Measurements from ENCODE around the gene FES.

Gene FES

DNA sequence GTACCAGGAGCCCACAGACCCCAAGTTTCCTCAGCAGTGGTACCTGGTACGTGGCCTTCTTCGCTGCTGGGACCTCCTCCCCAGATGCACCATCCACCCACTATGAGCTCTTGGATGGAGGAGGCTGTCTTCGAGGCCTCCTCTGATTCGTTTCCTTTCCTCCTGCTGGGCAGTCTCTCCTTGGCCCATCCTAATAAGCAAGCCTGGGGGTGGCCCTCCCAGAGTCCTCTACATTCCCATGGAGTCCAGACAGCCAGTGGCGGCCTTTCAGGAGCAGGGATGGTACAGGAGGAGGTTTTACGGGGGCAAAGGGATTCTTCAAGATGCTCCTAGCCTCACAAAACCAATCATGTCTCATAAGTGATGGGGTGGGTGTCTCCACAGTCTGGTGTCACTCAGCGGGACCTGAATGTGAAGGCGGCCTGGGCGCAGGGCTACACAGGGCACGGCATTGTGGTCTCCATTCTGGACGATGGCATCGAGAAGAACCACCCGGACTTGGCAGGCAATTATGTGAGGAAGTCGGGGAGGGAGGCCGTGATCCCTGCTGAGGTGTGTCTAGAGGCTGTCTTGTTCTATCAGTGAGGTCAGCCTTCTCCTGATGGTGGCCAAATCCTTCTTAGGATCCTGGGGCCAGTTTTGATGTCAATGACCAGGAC, 7.7 kb upstream of the FES start:
- DNase-seq (ENCODE audit: low spot score): no peak

DNA sequence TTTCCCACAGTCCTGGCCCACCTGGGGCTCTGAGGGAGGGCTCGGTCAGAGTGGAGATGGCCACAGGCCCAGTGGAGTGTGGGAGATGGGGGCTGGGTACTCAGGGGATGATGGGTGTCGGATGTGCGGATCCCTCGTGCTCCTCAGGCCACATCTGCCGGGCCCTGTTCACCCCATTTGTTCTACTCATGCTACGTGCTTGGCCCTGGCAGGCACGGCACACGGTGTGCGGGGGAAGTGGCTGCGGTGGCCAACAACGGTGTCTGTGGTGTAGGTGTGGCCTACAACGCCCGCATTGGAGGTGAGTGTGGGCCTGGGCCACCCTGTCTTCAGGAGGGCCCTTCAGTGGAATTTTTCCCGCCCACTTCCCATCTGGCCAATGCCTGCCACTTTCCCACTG, 7.0 kb upstream of the FES start:
- no peak for DNase-seq (ENCODE audit: low spot score)

GRCh38 chr15:90877996-90878395, 6.3 kb upstream of the FES start:
- DNase-seq (ENCODE audit: low spot score): no peak

- DNase-seq (ENCODE audit: low spot score): no peak
Observed at GRCh38 chr15:90878660-90879059, 5.6 kb upstream of the FES start.

- DNase-seq (ENCODE audit: low spot score): no peak
Observed at GRCh38 chr15:90879730-90880366, 4.5 kb upstream of the FES start.

DNA sequence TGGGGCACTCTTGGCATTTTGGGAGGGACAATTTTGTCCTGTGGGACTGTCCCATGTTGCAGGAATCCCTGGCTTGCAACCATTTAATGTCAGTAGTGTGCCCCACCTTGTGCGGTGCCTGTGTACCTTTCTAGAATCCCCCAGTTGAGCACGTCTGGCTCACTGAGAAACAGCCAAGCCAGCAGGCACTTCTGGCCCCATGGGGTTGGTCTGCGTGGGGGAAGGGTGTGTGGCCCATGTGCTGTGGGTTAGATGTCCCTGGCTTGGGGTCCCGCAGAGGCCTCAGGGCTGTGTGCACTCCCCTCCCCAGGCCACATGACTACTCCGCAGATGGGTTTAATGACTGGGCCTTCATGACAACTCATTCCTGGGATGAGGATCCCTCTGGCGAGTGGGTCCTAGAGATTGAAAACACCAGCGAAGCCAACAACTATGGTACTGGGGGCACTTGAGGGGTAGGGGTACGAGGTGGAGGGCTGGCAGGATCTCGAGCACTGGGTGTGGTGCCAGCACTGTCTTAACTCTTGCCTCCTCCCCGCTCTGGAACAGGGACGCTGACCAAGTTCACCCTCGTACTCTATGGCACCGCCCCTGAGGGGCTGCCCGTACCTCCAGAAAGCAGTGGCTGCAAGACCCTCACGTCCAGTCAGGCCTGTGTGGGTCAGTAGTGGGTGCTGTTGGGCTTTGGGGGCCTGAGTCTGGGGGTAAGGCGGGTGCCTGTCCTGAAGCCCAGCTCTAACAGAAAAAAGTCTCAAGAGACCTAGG, 3.7 kb upstream of the FES start:
- no peak for DNase-seq (ENCODE audit: low spot score)

- DNase-seq (ENCODE audit: low spot score): no peak
Observed at GRCh38 chr15:90881181-90881977, 2.9 kb upstream of the FES start.

DNA sequence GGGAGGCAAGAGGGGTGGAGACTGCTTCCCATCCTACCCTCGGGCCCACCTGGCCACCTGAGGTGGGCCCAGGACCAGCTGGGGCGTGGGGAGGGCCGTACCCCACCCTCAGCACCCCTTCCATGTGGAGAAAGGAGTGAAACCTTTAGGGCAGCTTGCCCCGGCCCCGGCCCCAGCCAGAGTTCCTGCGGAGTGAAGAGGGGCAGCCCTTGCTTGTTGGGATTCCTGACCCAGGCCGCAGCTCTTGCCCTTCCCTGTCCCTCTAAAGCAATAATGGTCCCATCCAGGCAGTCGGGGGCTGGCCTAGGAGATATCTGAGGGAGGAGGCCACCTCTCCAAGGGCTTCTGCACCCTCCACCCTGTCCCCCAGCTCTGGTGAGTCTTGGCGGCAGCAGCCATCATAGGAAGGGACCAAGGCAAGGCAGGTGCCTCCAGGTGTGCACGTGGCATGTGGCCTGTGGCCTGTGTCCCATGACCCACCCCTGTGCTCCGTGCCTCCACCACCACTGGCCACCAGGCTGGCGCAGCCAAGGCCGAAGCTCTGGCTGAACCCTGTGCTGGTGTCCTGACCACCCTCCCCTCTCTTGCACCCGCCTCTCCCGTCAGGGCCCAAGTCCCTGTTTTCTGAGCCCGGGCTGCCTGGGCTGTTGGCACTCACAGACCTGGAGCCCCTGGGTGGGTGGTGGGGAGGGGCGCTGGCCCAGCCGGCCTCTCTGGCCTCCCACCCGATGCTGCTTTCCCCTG, 2.2 kb upstream of the FES start:
- DNase-seq (ENCODE audit: low spot score): no peak

DNA sequence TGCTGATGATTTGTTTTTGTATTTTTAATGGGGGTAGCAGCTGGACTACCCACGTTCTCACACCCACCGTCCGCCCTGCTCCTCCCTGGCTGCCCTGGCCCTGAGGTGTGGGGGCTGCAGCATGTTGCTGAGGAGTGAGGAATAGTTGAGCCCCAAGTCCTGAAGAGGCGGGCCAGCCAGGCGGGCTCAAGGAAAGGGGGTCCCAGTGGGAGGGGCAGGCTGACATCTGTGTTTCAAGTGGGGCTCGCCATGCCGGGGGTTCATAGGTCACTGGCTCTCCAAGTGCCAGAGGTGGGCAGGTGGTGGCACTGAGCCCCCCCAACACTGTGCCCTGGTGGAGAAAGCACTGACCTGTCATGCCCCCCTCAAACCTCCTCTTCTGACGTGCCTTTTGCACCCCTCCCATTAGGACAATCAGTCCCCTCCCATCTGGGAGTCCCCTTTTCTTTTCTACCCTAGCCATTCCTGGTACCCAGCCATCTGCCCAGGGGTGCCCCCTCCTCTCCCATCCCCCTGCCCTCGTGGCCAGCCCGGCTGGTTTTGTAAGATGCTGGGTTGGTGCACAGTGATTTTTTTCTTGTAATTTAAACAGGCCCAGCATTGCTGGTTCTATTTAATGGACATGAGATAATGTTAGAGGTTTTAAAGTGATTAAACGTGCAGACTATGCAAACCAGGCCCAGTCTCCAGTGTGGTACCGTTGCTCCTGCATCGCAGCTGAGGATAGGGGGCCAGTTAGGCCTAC, 1.4 kb upstream of the FES start:
- no peak for DNase-seq (ENCODE audit: low spot score)

- no peak for DNase-seq (ENCODE audit: low spot score)
Observed at GRCh38 chr15:90883526-90883975, 753 bp upstream of the FES start.

GRCh38 chr15:90884719-90885431, 571 bp downstream of the FES start:
- DNase-seq (ENCODE audit: low spot score): no peak

- DNase-seq (ENCODE audit: low spot score): peak; percentile 82
Observed at GRCh38 chr15:90885432-90886290, 1.4 kb downstream of the FES start.

GRCh38 chr15:90886291-90886614, 1.9 kb downstream of the FES start:
- DNase-seq (ENCODE audit: low spot score): no peak

DNA sequence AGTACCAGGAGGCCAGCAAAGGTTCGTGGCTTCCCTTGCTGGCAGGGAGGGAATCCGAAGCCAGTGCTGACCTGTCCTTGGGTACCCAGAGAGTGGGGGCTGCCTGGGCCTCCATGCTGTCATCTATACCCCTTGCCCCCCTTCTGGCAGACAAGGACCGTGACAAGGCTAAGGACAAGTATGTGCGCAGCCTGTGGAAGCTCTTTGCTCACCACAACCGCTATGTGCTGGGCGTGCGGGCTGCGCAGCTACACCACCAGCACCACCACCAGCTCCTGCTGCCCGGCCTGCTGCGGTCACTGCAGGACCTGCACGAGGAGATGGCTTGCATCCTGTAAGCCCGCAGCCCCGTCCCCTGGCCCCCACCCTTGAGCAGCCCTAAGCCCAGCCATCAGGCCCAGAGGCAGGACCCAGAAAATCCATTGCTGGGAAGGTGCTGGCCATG, 2.8 kb downstream of the FES start:
- DNase-seq (ENCODE audit: low spot score): no peak

GRCh38 chr15:90889313-90889730, 5.0 kb downstream of the FES start:
- DNase-seq (ENCODE audit: low spot score): no peak

DNA sequence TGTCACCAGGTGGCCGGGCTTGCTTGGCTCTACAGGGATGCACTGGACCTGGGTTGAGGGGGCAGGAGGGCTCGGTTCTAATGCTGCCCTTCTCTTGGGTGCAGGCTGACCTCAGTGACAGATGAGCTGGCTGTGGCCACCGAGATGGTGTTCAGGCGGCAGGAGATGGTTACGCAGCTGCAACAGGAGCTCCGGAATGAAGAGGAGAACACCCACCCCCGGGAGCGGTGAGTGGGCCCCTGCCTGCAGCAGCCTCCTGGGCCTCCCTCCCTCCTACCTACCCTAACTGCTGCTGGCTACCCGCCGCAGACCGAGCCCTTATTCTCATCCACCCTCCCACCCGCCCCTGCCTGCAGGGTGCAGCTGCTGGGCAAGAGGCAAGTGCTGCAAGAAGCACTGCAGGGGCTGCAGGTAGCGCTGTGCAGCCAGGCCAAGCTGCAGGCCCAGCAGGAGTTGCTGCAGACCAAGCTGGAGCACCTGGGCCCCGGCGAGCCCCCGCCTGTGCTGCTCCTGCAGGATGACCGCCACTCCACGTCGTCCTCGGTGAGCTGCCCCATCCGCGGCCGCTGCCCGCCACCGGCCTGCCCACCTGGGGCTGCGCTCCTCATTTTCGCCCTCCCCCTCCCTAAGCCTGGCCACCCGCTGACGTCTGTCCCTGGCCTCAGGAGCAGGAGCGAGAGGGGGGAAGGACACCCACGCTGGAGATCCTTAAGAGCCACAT, 5.6 kb downstream of the FES start:
- DNase-seq (ENCODE audit: low spot score): no peak

- DNase-seq (ENCODE audit: low spot score): no peak
Observed at GRCh38 chr15:90890839-90891238, 6.5 kb downstream of the FES start.

- no peak for DNase-seq (ENCODE audit: low spot score)
Observed at GRCh38 chr15:90891346-90891949, 7.1 kb downstream of the FES start.
